H1 (cell line): Measurements from ENCODE around the gene RBBP9. TPM values are rescaled to one million over a fixed set of nuclear protein-coding genes. Genes with fewer than 3 reads are reported as not detected.
A peak's percentile ranks its signal among the peaks of the same experiment; 100 is the strongest.

ENCODE experiments used
- BCL11A ChIP-seq, 2 experiments: IDR thresholded peaks; one replicate each; pipeline ENCODE4 v1.6.1; 2011; ENCODE audit warnings: low read depth in 2 of 2, low read length in 2 of 2, mild to moderate bottlenecking in 2 of 2
- CHD2 ChIP-seq: IDR thresholded peaks from 2 replicates; pipeline ENCODE4 v1.6.1; 2012; ENCODE audit warnings: low read length, improper control_type of control experiment
- CREB1 ChIP-seq: IDR thresholded peaks from 2 replicates; pipeline ENCODE4 v1.6.1; 2012; ENCODE audit warnings: inconsistent platforms
- EGR1 ChIP-seq: IDR thresholded peaks from 2 replicates; pipeline ENCODE4 v1.6.1; 2011; ENCODE audit warnings: low read depth, low read length, borderline replicate concordance
- EZH2 ChIP-seq: fragments of 200-600 bp; sonication (generic); IDR thresholded peaks from 2 replicates; pipeline ENCODE4 v1.7.1; 2012; ENCODE audit warnings: low read depth, mild to moderate bottlenecking, moderate library complexity, low read length, inconsistent platforms; ENCODE audit not compliant: severe bottlenecking
- GABPA ChIP-seq: IDR thresholded peaks from 2 replicates; pipeline ENCODE4 v1.6.1; 2011; ENCODE audit warnings: mild to moderate bottlenecking, low read length, moderate library complexity, borderline replicate concordance; ENCODE audit not compliant: insufficient read depth
- MAX ChIP-seq: IDR thresholded peaks from 2 replicates; pipeline ENCODE4 v1.6.1; 2012; ENCODE audit warnings: inconsistent platforms
- NANOG ChIP-seq: IDR thresholded peaks from 2 replicates; pipeline ENCODE4 v1.6.1; 2011; ENCODE audit warnings: low read length, low read depth, mild to moderate bottlenecking, inconsistent platforms; ENCODE audit not compliant: insufficient read depth, poor library complexity, severe bottlenecking
- PHF8 ChIP-seq: fragments of 200-600 bp; sonication (generic); conservative IDR thresholded peaks from 2 replicates; pipeline ENCODE4 v1.7.1; 2012; ENCODE audit warnings: low read depth, mild to moderate bottlenecking, inconsistent platforms, low read length, moderate library complexity
- SIN3A ChIP-seq, 2 experiments: IDR thresholded peaks in 1 of 2; conservative IDR thresholded peaks in 1 of 2; 2 replicates each; pipeline ENCODE4 v1.6.1; 2011 to 2012; ENCODE audit warnings: low read length in 2 of 2, improper control_type of control experiment in 1 of 2, low read depth in 1 of 2, mild to moderate bottlenecking in 1 of 2
- SIX5 ChIP-seq: IDR thresholded peaks from 2 replicates; pipeline ENCODE4 v1.6.1; 2011; ENCODE audit warnings: mild to moderate bottlenecking, low read depth, low read length
- SP2 ChIP-seq: IDR thresholded peaks from 2 replicates; pipeline ENCODE4 v1.6.1; 2012; ENCODE audit warnings: mild to moderate bottlenecking, low read length, inconsistent platforms
- TAF7 ChIP-seq: optimal IDR thresholded peaks from 2 replicates; pipeline ENCODE3; 2011; ENCODE audit warnings: low read depth, mild to moderate bottlenecking, inconsistent platforms, low read length, moderate library complexity, borderline replicate concordance
- TBP ChIP-seq: IDR thresholded peaks from 2 replicates; pipeline ENCODE4 v1.6.1; 2011; ENCODE audit warnings: low read depth, low read length, improper control_type of control experiment
- TEAD4 ChIP-seq: IDR thresholded peaks from 2 replicates; pipeline ENCODE4 v1.6.1; 2012; ENCODE audit warnings: low read depth, low read length, inconsistent platforms, mixed read lengths
- USF2 ChIP-seq: IDR thresholded peaks from 2 replicates; pipeline ENCODE4 v1.6.1; 2011; ENCODE audit warnings: low read length, improper control_type of control experiment
- YY1 ChIP-seq: IDR thresholded peaks from 2 replicates; pipeline ENCODE4 v1.6.1; 2011; ENCODE audit warnings: low read depth, mild to moderate bottlenecking, low read length
- polyA plus RNA-seq, 7 experiments: library from polyadenylated mRNA; depleted of rRNA in 3 of 7; stranded (reverse) in 5 of 7; unstranded in 2 of 7; fragments of >200 nt in 5 of 7; fragments of 200-250 nt in 2 of 7; gene quantifications; 1 replicate in 5 of 7; 2 replicates in 1 of 7; 4 replicates in 1 of 7; pipeline versions ENCODE4 v1.2.1 to v1.2.3, GENCODE V29; 2011 to 2013; ENCODE audit warnings: missing spikeins in 2 of 7, mixed read lengths in 2 of 7
- total RNA-seq: library from RNA; stranded (reverse); fragmentation: NEBNext Ultra II Directional; extraction: Animal tissue kit (Norgen Biotek cat#: 25700); gene quantifications from 2 replicates; pipeline ENCODE4 v1.2.1, GENCODE V29; 2021
- TF ChIP-seq, protein P1 (sequence below), 3 experiments: IDR thresholded peaks; 1 replicate in 2 of 3; 2 replicates in 1 of 3; pipeline versions ENCODE4 v1.5.1 to v1.6.1; 2011; ENCODE audit warnings: low read length in 3 of 3, mild to moderate bottlenecking in 3 of 3, inconsistent platforms in 2 of 3, low read depth in 1 of 3, moderate library complexity in 1 of 3; ENCODE audit not compliant: insufficient read depth in 1 of 3; ENCODE audit errors: control extremely low read depth in 1 of 3

The RBBP9 gene
- total and polyA plus RNA-seq, 2 of the 8 experiments (the other 6 are each of a cell fraction or from before 2014, with no cell fraction given) = 9.5 to 13.5 TPM

DNA sequence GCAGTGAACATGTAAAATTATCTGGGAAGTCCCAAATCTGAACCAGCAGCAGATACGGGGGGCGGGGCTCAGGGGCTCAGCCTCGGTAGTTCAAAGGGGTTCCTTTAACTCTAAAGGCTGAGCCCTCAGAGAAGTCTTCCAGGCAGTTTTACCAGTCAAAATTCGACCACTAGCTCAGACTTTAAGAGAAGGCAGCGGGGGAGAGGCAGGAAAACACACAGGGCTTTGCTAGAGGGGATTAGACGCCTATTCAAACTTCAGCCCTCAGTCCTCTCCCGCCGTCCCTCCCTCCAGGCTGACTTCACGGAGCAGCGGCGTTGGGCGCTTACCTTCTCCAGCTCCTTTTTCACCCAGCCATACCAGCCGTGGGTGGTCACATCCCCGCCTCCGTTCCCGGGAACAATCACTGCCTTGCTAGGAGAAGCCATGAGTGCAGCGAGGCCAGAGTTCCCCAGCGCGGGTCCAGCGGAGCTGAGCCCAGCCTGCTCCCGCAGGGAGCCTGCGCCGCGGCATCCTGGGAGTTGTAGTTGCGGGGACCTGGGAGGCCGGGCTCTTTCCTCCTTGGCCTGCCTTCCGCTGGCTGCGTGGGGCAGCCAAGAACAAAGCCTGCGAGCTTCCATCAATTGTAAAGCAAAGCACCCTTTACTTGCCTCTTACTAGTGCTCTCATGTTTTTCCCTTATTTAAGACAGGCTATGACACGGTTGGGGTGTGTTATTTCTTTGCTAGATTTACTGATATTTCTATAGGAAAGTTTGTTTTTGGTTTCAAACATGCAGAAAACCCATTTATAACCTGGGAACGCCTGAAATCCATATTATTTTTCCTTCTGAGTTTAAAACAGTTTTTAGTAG is at the start of gene RBBP9 (continued):
- TF ChIP-seq TAF7 (peak; percentile 80), SIX5 (peak; percentile 72), NANOG (no peak), BCL11A (IDR thresholded peaks at IDR 0.05; ENCODE audit: low read depth in 2 of 2, low read length in 2 of 2) (no peak), CHD2 (no peak), TBP (peak; percentile 74), TEAD4 (no peak), GABPA (no peak), MAX (peak; percentile 12; the same call in 1 of the 2 replicates), YY1 (peak; percentile 99), EZH2 (no peak), USF2 (peak; percentile 18; the same call in 1 of the 2 replicates), SIN3A (conservative IDR thresholded peaks at IDR 0.05 in 1 of 2, IDR thresholded peaks at IDR 0.05 in 1 of 2; ENCODE audit: low read depth in 1 of 2, low read length in 2 of 2) (peak; percentile 38 to 88; a peak in 2 of 4 replicates), PHF8 (peak; percentile 77), CREB1 (no peak), SP2 (no peak), EGR1 (no peak)
- TF ChIP-seq, protein P1, sequence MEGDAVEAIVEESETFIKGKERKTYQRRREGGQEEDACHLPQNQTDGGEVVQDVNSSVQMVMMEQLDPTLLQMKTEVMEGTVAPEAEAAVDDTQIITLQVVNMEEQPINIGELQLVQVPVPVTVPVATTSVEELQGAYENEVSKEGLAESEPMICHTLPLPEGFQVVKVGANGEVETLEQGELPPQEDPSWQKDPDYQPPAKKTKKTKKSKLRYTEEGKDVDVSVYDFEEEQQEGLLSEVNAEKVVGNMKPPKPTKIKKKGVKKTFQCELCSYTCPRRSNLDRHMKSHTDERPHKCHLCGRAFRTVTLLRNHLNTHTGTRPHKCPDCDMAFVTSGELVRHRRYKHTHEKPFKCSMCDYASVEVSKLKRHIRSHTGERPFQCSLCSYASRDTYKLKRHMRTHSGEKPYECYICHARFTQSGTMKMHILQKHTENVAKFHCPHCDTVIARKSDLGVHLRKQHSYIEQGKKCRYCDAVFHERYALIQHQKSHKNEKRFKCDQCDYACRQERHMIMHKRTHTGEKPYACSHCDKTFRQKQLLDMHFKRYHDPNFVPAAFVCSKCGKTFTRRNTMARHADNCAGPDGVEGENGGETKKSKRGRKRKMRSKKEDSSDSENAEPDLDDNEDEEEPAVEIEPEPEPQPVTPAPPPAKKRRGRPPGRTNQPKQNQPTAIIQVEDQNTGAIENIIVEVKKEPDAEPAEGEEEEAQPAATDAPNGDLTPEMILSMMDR (IDR thresholded peaks at IDR 0.05; ENCODE audit: control extremely low read depth in 1 of 3, insufficient read depth in 1 of 3, low read depth in 1 of 3, low read length in 3 of 3) = no peak
